Inflammatory macrophage (primary cell): ENCODE measurements around the gene OTOS.

Experiments
- DNase-seq, 2 donors: peaks; one replicate each; pipeline ENCODE4 v3.0.0-alpha.2; 2020 to 2022

Gene OTOS

GRCh38 chr2:240149943-240150784, 9.7 kb upstream of the OTOS start:
- DNase-seq, result peak; percentile 9 to 31

- DNase-seq, result no peak
Observed at GRCh38 chr2:240147911-240148587, 7.6 kb upstream of the OTOS start.

- no peak for DNase-seq
Observed at GRCh38 chr2:240147382-240147781, 6.9 kb upstream of the OTOS start.

DNA sequence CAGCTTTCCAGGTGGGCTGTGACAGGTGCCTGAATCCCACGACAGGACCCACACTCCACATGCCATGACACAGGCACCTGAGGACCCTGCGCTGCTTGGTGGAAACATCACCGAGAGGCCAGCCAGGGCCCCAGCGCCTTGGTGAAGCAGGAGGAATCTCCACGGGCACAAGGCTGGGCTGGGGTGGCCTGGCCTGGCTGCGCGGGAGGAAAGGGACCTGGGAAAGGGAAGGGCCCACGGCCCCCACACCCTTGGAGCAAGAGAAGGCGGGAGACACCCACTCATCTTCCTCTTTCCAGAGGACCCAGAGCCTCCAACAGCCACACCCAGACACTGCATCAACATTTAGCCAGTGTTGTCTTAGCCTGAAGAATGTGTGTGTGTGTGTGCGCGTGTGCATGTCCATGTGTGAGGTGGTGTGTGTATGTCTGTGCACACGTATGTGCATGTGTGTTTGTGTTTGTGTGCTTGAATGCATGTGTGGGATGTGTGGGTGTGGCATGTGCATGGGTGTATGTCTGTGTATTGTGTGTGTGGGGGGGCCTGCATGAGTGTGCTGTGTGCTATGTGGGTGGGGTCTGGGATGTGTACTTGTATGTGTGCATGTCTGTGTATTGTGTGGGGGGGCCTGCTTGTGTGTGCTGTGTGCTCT, 6.3 kb upstream of the OTOS start:
- DNase-seq, result peak; percentile 57 to 70

GRCh38 chr2:240146141-240146561, 5.7 kb upstream of the OTOS start:
- DNase-seq, result no peak

GRCh38 chr2:240145461-240145860, 5.0 kb upstream of the OTOS start:
- no peak for DNase-seq

DNA sequence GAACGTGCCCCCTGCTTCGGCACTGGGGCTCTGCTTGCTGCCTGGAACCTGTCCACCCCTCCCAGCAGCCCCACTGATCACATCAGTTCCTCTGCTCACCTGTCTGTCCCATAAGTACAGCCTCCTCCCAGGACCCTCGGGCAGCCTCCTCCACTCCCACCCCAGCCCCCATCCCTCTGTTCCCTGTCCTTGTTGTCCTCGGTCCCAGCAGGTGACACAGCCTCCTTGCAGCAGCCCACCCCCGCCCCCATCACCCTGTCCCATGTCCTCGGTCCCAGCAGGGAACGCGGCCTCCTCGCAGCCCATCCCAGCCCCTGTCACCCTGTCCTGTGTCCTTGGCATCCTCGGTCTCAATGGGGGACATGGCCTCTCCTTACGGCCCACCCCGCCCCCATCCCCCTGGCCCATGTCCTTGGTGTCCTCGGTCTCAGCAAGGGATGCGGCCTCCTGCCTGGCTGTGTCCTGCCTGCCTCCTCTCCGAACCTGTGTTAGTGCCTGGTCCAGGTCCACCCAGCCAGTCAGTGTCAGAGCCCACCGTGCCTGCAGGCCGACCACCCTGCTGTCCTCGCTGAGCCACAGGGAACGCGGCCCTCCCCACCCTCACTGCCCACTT, 4.3 kb upstream of the OTOS start:
- DNase-seq, result no peak

GRCh38 chr2:240143801-240144648, 3.6 kb upstream of the OTOS start:
- peak; percentile 63 to 74 for DNase-seq

DNA sequence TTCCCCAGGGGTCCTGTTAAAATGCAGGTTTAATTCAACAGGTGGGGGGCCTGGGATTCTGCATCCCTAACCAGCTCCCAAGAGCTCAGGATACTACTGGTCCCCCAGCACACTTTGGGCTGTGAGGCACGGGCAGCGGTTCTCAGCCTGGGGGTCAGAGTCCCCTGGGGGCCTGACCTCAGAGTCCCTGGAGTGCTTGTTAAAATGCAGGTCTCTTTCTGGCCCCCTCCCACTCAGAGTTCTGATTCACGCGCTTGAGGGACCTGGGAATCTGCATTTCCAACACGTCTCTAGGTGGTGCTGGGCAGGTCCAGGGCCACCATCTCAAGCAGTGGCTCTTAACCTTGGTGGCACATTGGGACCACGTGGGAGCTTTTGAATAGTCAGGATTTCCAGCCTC, 2.8 kb upstream of the OTOS start:
- DNase-seq, result no peak

GRCh38 chr2:240142859-240143258, 2.4 kb upstream of the OTOS start:
- no peak for DNase-seq

DNA sequence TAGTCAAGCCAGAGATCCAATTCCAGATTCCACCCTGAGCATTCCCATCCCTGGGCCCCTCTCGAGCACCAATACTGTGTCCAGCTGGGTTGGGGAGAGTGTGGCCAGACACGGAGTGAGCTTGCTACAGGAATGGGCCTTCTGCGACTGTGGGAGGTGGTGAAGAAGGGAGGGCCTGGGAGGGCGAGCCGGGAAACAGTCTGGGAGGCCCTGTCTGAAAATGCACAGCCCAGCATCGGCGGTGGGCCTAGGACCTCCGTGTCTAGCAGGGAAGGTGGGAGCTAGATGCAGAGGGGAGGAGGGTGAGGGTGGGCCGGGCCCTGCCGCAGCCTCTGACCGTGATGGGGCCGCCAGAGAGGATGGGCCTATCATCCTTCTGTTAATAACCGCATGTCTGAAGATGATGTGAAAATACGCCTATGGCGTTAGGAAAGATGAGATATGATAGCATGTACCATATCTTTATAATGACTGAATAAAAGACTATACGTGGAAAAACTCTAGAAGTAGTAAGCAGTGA, 1.9 kb upstream of the OTOS start:
- DNase-seq, result no peak

DNA sequence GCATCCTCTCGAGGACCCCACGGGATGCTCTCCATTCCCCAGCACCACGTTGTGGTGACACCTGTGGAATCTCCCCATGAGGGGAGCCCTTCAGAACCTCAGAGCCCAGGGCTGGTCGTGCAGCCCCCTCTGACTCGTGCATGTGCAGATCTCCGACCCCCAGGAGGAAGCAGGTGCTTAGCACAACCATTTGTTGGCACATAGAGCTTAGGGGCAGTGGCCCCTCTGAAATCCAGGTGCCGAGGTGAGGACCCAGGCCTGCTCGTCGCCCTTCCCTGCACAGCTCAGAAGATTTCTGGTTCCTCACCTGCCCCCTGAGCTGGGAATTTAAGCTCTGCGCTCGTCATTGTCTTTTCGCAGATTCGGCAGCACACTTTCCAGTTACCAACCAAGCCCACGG, 1.3 kb upstream of the OTOS start:
- DNase-seq, result no peak

- DNase-seq, result no peak
Observed at GRCh38 chr2:240140920-240141319, 462 bp upstream of the OTOS start.

GRCh38 chr2:240139666-240140393, 628 bp downstream of the OTOS start:
- DNase-seq, result no peak

DNA sequence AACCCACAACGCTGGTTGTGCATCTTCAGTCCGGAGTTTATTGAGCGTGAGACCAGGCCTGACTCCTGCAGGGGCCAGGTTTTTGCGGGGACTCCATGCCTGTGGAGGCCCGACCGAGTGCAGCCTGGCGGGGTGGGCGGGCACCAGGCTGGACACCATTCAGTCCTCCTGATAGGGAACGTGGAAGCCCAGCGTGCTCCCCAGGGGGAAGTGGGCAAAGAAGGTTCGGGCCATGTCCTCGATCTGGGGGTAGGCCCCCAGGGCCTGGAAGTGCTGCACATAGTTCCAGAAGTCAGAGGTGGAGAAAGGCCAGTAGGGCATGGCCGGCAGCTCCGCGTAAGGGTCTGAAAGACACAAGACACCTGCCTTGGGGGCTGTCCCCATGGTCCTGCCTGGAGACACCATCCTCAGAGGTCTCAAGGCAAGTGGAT, 1.4 kb downstream of the OTOS start:
- DNase-seq, result no peak

DNA sequence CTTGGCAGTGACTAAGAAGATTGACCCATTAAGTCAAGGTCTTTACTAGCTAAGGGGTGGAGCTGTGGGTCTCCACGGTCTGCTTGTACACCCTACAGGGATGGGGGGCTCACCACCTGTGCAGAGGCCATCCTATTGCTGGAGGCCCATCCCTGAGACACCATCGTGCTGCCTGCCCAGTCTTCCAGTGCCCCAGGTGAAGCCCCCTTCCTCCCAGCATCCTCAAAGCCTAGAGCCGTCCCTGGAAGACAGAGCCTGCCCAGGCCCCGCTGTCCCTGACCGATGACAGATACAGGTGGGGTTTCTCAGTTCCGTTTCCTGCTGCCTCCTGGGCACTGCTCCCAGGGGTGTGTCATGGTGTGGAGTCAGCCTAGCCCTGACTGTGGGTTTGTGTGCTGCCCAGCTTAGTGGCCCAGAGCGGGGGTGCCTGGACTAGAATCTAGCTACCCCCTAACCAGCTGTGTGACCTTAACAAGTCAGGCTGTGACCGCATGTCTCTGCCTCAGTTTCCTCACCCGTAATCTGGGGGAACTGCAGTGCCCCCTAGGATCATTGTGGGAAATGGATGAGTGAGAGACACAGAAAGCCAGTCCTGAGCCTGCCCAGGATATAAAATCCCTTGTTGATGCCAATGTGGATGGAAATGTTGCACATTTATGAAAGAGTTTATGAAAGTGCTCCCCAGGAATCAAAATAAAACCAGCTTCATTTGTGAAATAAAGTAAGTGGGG, 2.0 kb downstream of the OTOS start:
- no peak for DNase-seq

- DNase-seq, result no peak
Observed at GRCh38 chr2:240137596-240138253, 2.7 kb downstream of the OTOS start.

DNA sequence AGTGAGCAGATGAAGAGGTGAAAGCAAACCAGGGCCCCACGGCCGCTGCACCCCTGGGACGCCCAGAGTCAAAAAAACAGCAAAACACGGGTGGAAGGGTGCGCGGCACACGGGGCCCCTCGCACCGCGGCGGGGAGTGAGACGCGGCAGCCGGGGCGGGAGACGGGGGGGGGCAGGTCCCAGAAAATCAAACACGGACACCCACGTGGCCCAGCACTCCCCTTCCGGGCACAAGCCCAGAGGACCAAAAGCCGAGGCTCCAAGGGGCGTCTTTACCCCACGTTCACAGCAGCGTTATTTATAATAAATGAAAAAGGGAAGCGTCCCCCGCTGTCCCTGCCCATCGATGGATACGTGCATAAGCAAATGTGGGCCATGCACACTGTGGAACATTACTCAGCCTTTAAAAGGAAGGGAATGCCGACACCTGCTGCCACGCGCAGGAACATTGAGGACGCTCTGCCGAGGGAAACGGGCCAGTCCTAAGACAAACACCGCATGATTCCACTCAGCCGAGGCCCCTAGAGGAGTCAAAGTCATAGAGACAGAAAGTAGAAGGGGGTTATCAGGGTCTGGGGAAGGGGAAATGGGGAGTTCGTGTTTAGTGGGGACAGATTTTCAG, 3.7 kb downstream of the OTOS start:
- peak in 1 of 2 donors; percentile 11 for DNase-seq

DNA sequence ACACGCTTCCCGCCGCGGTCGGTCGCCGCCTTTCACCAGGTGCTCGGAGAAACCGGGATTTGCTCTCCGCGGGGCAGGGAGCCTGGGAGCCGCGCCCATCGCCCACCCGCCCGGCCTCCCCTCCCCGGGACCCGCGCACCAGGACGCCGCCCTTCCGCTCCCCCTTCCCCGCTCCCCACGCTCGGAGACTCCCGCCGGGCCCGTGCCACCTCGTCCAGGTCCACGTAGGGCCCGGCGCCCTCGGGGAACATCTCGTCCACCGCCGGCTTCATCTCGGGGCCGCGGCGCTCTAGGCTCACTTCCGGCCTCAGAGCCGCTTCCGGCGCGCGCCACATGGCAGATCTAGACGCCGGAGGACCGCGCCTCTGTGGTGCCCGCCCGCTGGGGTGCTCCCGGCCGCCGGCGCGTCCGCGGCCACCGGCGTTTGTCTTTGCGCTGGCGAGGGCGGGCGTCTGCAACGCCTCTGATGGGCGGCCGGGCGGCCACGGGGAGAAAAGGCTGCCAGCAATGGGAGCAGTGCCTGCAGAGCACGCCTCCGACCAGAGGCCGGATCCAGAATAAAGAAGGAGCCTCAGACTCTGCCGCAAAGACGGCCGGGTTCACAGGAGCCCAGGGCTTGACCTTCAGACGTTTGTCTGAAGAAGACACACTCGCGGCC, 4.3 kb downstream of the OTOS start, which contains the start of gene COPS9:
TSS of gene COPS9 (minus strand) at position 293 of the 658 bp plus-strand sequence. CDS start at position 272, 21 bp downstream.
- peak; percentile 85 to 90 for DNase-seq
